DMS153 treated with DMSO at 0.1 percent for 48 hours (cell line): ENCODE data around the gene XRN1.
"Not testable (repeated sequence)": the region's sequence is repeated elsewhere in the genome, so short reads cannot be mapped to it uniquely, and the experiment has no call there.

ENCODE experiments used
- DNase-seq: peaks from one replicate; lab custom pipeline; 2025; ENCODE audit not compliant: unreplicated experiment; lab: John Stamatoyannopoulos, UW

The XRN1 gene

GRCh38 chr3:142337994-142338393 is 109.8 kb downstream of the XRN1 start:
- no peak for DNase-seq

- DNase-seq, result no peak
Measured at GRCh38 chr3:142332390-142332789, 115.4 kb downstream of the XRN1 start.

- DNase-seq, result not testable (repeated sequence)
Measured at GRCh38 chr3:142324275-142324953, 123.4 kb downstream of the XRN1 start.

- DNase-seq, result no peak
Measured at GRCh38 chr3:142319912-142320311, 127.9 kb downstream of the XRN1 start.

GRCh38 chr3:142319094-142319493 is 128.7 kb downstream of the XRN1 start:
- DNase-seq, result no peak

GRCh38 chr3:142318331-142318730 is 129.5 kb downstream of the XRN1 start:
- no peak for DNase-seq

GRCh38 chr3:142315978-142316388 is 131.9 kb downstream of the XRN1 start:
- DNase-seq, result not testable (repeated sequence)

- no peak for DNase-seq
Measured at GRCh38 chr3:142315083-142315482, 132.8 kb downstream of the XRN1 start.

- DNase-seq, result no peak
Measured at GRCh38 chr3:142310439-142310838, 137.4 kb downstream of the XRN1 start.

- not testable (repeated sequence) for DNase-seq
Measured at GRCh38 chr3:142302847-142303246, 145.0 kb downstream of the XRN1 start.

GRCh38 chr3:142298626-142299025 is 149.2 kb downstream of the XRN1 start:
- no peak for DNase-seq

- DNase-seq, result no peak
Measured at GRCh38 chr3:142296507-142296906, 151.3 kb downstream of the XRN1 start.

- DNase-seq, result no peak
Measured at GRCh38 chr3:142287866-142288638, 159.8 kb downstream of the XRN1 start.

GRCh38 chr3:142285083-142285517 is 162.7 kb downstream of the XRN1 start:
- no peak for DNase-seq

- DNase-seq, result no peak
Measured at GRCh38 chr3:142282503-142282902, 165.3 kb downstream of the XRN1 start.

GRCh38 chr3:142281474-142281873 is 166.4 kb downstream of the XRN1 start:
- DNase-seq, result no peak

- DNase-seq, result peak; percentile 44
Measured at GRCh38 chr3:142279965-142280590, 167.8 kb downstream of the XRN1 start.

GRCh38 chr3:142278451-142278850 is 169.4 kb downstream of the XRN1 start:
- DNase-seq, result no peak

- no peak for DNase-seq
Measured at GRCh38 chr3:142276781-142277180, 171.1 kb downstream of the XRN1 start.

GRCh38 chr3:142275856-142276255 is 172.0 kb downstream of the XRN1 start:
- no peak for DNase-seq

- DNase-seq, result no peak
Measured at GRCh38 chr3:142274908-142275307, 172.9 kb downstream of the XRN1 start.

- no peak for DNase-seq
Measured at GRCh38 chr3:142273501-142273900, 174.3 kb downstream of the XRN1 start.
